Gastroesophageal sphincter (tissue), 4 donors: ENCODE measurements around the gene SNTG2. TPM values are rescaled to one million over a fixed set of nuclear protein-coding genes. Genes with fewer than 3 reads are reported as not detected.

Experiments
- ATAC-seq: fragments of 150-250 bp; one replicate; pipeline ENCODE4 v1.9.1; 2016; ENCODE audit warnings: mild to moderate bottlenecking, moderate library complexity
- H3K27ac ChIP-seq, 4 donors: fragments of 200-600 bp; sonication (generic) in 3 of 4; 1 replicate in 3 of 4; 2 replicates in 1 of 4; pipeline ENCODE4 v1.5.1; 2016 to 2019
- H3K27me3 ChIP-seq: fragments of 200-600 bp; sonication (generic); one replicate; pipeline ENCODE4 v1.5.1; 2019
- H3K36me3 ChIP-seq, 2 donors: fragments of 200-600 bp; sonication (generic); one replicate each; pipeline ENCODE4 v1.5.1; 2019; ENCODE audit warnings: control low read depth in 1 of 2
- H3K4me1 ChIP-seq, 3 donors: fragments of 200-600 bp; sonication (generic); 1 replicate in 2 of 3; 2 replicates in 1 of 3; pipeline ENCODE4 v1.5.1; 2016 to 2019; ENCODE audit warnings: control low read depth in 2 of 3
- H3K4me3 ChIP-seq, 2 donors: fragments of 200-600 bp; sonication (generic); one replicate each; pipeline ENCODE4 v1.5.1; 2019; ENCODE audit warnings: mild to moderate bottlenecking in 1 of 2, moderate library complexity in 1 of 2
- H3K9me3 ChIP-seq, 3 donors: fragments of 200-600 bp; sonication (generic); one replicate each; pipeline ENCODE4 v1.5.1; 2017 to 2019; ENCODE audit warnings: control low read depth in 2 of 3
- CTCF ChIP-seq, 4 experiments: fragments of 200-600 bp in 2 of 4; fragments of 450-650 bp in 2 of 4; sonication (generic) in 1 of 4; IDR thresholded peaks; one replicate each; pipeline ENCODE4 v1.5.1; 2017 to 2019; ENCODE audit warnings: antibody characterized with exemption in 4 of 4, mild to moderate bottlenecking in 2 of 4, moderate library complexity in 2 of 4
- EP300 ChIP-seq: sonication (generic); formaldehyde crosslinking; IDR thresholded peaks from one replicate; pipeline ENCODE4 v1.6.1; 2017; ENCODE audit warnings: antibody characterized with exemption, mild to moderate bottlenecking
- POLR2A ChIP-seq, 2 donors: fragments of 450-650 bp; IDR thresholded peaks; one replicate each; pipeline ENCODE4 v1.6.1; 2017; ENCODE audit warnings: antibody characterized with exemption in 2 of 2, mild to moderate bottlenecking in 2 of 2, moderate library complexity in 1 of 2
- POLR2AphosphoS5 ChIP-seq: sonication (generic); formaldehyde crosslinking; IDR thresholded peaks from one replicate; pipeline ENCODE4 v1.6.1; 2017; ENCODE audit warnings: antibody characterized with exemption
- WGBS, 2 donors: methylation state at CpG; one replicate each; pipeline ENCODE4 v1.1.5; 2018; ENCODE audit warnings: low coverage in 1 of 2; 5-methylcytosine and 5-hydroxymethylcytosine counted together
- total RNA-seq, 4 donors: library from RNA; depleted of rRNA; stranded (reverse); fragments of >200 nt; gene quantifications; one replicate each; pipeline ENCODE4 v1.1.0, GENCODE V29; 2016

The SNTG2 gene
- total RNA-seq, 4 donors from 2014 or later, result 1.5 to 7.9 (median 4.3) TPM

DNA sequence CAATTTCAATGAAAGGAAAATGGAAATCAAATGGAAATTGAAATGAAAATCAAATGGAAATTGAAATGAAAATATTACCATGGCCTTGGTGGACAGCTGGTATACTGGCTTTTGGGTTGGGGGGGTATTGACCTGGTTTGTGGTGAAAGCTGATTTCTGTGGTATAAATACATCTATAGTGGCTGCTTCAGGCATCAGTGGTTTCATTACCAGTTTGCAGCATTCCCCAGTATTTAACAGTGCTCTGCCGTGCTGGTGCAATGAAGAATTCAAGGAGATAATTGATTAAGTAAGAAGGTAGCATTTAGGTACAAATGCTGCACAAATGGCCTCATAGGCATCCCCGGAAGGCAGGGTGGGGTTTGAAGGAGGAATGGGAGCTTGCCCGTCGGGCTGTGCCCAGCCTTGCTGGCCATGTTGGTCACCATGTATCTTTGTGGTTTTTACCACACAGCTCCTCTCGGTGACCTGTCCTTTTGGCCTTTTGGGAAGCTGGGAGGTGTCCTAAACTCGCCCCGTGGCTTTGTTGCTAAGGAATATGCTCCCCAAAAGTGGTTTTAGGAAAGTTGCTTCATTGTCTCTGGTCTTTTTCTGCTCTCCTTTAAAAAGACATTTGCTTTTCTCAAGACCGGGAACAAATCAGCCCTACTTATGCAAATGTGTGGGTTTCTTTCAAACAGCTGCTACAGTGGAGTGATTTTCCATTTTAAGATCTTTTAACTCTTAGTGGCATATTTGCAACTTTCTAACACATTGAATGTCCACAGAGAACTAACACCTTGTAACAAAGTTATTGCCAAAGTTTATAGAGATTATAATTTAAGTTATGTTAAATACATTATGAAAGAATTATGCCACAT, 28.6 kb downstream of the SNTG2 start:
- Histone ChIP-seq H3K36me3 (no peaks in the 10 kb centered on the region), H3K9me3 (no peaks in the 10 kb centered on the region), H3K27me3 (peaks cover 41% of the 10 kb centered on the region), H3K4me1 (peaks cover 0 to 1% (median 0%) of the 10 kb centered on the region in 3 donors), H3K4me3 (no peak overlapping the region), H3K27ac (no peak overlapping the region)
- no peak for TF ChIP-seq POLR2AphosphoS5
- TF ChIP-seq POLR2A (IDR thresholded peaks at IDR 0.05), result no peak
- no peak for ATAC-seq
- WGBS, 2 donors, result 64 to 68% methylated on average over 7 to 8 of the region's 8 CpGs

- peaks cover 43% of the 10 kb centered on the region for H3K27me3 ChIP-seq
Measured at GRCh38 chr2:980176-980575, 29.5 kb downstream of the SNTG2 start.

DNA sequence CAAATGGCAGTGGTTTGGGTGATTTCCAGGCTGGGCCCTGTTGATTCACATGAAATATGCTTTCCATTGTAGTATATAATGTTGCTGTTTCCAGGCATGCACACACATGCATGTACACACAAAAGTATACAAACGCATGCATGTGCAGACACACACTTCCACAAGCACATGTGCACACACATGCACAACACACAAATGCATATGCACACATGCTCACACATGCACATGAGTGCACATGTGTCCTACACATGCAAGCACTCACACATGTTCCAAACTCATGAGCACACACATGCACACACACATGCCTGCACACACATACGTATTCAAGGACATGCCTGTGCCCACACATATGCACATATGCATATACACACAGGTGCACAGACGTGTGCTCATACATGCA, 30.6 kb downstream of the SNTG2 start:
- no peak for TF ChIP-seq POLR2AphosphoS5
- no peak for TF ChIP-seq EP300
- TF ChIP-seq POLR2A (IDR thresholded peaks at IDR 0.05), result no peak
- H3K36me3 ChIP-seq, result no peaks in the 10 kb centered on the region
- H3K9me3 ChIP-seq, result no peaks in the 10 kb centered on the region
- no peak overlapping the region for H3K4me3 ChIP-seq
- peaks cover 35% of the 10 kb centered on the region for H3K27me3 ChIP-seq
- H3K4me1 ChIP-seq, result no peaks in the 10 kb centered on the region
- ATAC-seq, result no peak
- WGBS, 2 donors, result 80 to 83% methylated on average over 1 to 3 of the region's 3 CpGs
- no peak overlapping the region for H3K27ac ChIP-seq

More at GRCh38 chr2:980176-980575, 29.5 kb downstream of the SNTG2 start:
- Histone ChIP-seq H3K4me3 (no peak overlapping the region), H3K9me3 (no peaks in the 10 kb centered on the region), H3K4me1 (no peaks in the 10 kb centered on the region), H3K27ac (no peak overlapping the region), H3K36me3 (no peaks in the 10 kb centered on the region)
- TF ChIP-seq CTCF (IDR thresholded peaks at IDR 0.05) (no peak), POLR2A (IDR thresholded peaks at IDR 0.05) (no peak), EP300 (no peak), POLR2AphosphoS5 (no peak)
- 30 to 65% methylated on average over 2 to 4 of the region's 4 CpGs for WGBS, 2 donors
- ATAC-seq, result no peak

DNA sequence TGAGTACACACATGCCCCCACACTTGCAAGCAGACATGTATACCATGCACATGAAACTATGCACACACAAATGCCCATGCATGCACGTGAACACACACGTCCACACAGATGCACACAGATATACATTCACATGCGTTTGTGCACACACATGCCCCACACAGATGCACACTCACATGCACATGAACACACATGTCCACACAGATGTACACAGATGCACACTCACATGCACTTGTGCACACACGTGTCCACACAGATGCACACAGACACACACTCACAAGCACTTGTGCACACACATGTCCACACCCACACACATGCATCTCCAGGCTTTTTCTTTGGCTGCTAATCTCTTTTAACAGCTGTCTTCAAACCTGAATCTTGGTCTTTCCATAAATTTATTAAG, 31.1 kb downstream of the SNTG2 start:
- no peak for ATAC-seq
- H3K27ac ChIP-seq, result no peak overlapping the region
- H3K9me3 ChIP-seq, result no peaks in the 10 kb centered on the region
- no peaks in the 10 kb centered on the region for H3K4me1 ChIP-seq
- H3K4me3 ChIP-seq, result no peak overlapping the region
- TF ChIP-seq POLR2A (IDR thresholded peaks at IDR 0.05) (no peak), EP300 (no peak), POLR2AphosphoS5 (no peak), CTCF (IDR thresholded peaks at IDR 0.05) (no peak)
- no peaks in the 10 kb centered on the region for H3K36me3 ChIP-seq
- peaks cover 30% of the 10 kb centered on the region for H3K27me3 ChIP-seq
- WGBS, 2 donors, result 81 to 90% methylated on average over 3 to 4 of the region's 4 CpGs

GRCh38 chr2:985317-985898, 34.8 kb downstream of the SNTG2 start:
- Histone ChIP-seq H3K4me3 (no peak overlapping the region), H3K9me3 (no peaks in the 10 kb centered on the region), H3K36me3 (no peaks in the 10 kb centered on the region), H3K27me3 (peaks cover 24% of the 10 kb centered on the region), H3K4me1 (no peaks in the 10 kb centered on the region), H3K27ac (no peak overlapping the region)
- TF ChIP-seq EP300 (no peak), POLR2A (IDR thresholded peaks at IDR 0.05) (no peak), CTCF (IDR thresholded peaks at IDR 0.05) (no peak), POLR2AphosphoS5 (no peak)
- WGBS, 2 donors, result 65 to 68% methylated on average over 7 of the region's 7 CpGs
- ATAC-seq, result no peak
